Measurements from ENCODE around the gene ANKRD60.

Gene ANKRD60

DNA sequence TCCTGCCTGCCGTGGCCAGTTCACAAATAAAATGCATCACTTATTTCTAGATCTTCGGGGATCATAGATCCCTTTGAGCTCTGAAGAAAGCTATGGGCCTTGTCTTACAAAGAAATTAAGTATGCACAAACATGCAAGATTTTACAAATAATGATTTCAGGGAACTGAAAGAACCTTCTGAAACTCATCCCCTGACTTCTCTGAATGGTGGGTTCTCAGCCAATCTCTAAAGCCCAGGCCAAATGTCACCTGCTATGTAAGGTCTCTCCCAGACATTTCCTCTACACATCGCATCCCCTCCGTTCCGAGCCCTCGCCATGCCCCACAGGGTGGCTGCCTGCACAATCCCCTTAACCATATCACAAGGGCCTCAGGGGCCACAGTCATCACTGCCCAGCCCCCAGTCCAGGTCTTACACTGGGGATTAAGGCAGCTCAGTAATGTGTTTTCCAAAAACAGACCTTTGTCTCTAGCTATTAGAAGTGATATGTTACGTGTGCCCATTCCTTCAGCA is 16.1 kb upstream of the ANKRD60 start:
- no peak for DNase-seq

DNA sequence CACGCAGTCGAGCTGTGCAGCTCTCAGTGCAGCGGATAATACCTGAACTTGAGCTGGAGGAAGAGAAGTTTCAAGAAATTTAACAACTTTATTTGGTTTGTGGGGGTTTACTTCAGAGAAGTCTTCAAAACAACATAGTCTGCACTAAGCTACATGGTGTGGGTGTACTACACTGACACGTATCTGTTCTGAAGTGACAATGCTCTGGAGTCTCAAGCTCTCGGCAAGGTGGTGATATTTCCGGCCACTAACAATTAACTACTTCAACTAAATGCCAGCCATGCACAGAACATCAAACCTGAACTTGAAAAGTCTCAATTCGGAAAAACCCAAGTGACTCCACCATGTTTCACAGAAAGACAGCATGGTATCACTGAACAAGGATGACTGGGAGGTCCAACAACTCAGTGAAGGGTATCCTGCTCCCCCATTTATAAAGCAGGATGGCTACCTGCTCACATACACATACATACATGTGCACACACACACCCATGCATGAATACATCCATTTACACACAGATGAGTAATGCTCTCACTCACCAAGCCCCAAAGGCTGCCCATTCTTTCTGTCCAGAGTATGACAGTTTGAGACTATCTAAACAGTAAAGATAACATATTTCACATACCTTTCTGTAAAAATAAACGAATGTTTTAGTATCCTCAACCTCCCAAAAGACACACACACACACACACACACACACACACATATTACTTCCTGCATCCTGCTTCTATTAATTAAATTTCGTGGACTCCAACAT is 15.4 kb upstream of the ANKRD60 start:
- DNase-seq, result no peak

DNA sequence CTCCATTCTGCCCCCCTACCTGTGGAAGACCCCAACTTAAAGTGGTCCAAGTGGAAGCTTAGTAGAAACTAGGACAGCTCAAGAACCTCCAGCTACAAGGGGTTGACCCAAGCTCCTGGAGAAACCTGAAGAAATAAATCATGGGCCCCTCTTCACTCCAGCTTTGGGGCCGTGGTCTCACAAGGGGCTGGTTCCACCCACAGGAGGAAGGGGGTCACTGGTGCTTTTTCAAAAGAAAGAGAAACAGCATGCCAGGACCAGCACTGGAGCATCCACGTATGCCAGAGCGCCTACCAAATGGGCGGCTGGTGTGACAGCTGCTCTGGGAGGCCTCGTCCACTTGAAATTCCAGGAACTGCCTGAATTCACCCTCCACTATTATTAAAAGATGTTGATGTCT is 14.4 kb upstream of the ANKRD60 start:
- no peak for DNase-seq

- DNase-seq, result no peak
Measured at GRCh38 chr20:58241766-58242465, 13.5 kb upstream of the ANKRD60 start.

GRCh38 chr20:58240471-58240870 is 12.0 kb upstream of the ANKRD60 start:
- no peak for DNase-seq

DNA sequence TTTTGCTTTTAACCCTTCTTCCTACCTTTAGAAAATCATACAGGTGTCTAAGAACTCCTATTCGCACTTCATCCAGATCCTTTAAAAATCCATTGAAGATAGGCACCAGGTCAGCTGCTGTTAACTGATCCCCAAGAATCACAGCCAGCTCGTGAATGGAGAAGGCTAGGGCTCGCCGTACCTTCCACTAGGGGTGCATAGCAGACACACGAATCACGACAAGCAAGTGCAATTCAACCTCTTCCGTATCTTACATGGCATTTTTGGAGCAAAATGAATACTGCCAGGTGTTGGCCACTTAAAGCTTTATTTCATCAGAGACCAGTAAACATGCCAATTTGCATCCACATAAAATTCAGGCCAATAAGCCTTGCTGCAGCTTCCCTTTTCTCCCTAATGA is 10.8 kb upstream of the ANKRD60 start:
- DNase-seq, result no peak

DNA sequence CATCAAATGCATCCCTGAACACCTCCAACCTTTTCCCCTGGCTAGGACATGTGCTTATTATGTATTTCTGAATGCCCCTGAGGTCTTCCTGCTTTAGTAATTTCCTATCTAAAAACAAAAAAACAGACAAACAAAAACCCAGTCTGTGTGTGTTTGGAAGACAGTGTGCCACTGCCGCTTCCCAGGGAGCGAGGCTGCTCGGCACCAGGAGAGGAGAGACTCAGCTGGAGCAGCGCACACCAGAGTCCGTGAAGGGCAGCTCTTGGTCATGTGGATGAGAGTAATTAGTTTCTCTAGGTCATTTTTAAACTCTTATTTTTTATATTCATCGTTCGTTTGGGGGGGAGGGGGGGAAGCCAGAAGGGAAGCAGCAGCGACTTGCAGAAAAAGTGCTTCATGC is 10.0 kb upstream of the ANKRD60 start:
- no peak for DNase-seq

- no peak for DNase-seq
Measured at GRCh38 chr20:58237318-58238132, 9.1 kb upstream of the ANKRD60 start.

DNA sequence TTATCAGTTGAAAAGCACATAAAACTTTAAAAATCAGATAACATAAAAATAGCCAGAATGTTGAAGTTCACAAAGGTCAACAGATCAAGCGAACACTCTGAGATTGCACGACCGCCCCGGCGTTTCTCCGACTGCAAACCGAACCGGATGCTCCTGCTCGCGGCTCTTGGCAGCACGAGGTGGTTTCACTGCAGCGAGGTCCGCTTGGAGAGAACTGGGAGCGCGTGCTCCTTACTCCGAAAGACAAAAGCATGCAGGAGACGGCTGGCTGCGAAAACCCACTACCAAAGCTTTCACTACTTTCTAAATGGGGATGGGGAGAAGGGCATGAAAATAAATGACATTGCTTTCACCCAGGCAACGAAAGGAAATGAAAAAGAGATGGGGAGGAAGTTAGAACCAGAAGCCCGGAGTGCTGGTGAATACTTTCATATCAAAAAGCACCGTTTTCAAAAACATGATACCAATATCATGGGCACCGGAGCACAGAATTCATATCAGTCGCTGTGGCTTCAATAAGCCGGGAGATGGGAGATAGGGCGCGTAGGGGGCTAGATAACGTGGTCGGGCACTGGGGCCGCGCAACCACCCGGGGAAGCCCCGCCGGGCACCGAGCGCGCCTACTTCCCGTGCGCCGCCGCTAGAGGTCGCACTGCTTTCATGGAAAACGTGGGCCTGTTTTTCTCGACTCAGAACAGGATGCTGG is 8.3 kb upstream of the ANKRD60 start:
- peak; percentile 82 for DNase-seq

DNA sequence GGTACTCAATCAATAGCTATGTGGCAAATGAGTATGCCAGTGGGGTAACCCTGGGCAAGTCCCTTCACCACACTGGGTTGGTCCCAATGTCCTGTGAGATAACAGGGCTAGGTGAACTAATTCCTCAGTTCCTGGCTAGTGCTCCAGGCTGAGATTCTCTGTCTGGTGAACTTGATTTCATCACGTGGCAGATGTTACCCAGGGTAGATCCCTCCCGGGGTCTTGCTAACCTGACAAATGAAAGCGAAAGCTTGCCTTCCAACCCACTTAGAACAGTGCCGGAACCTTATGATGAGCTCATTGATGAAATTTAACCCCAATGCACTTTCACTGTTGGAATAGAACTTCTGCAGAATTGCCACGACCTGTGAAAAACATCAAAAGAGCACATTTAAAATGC is 6.6 kb upstream of the ANKRD60 start:
- DNase-seq, result no peak

DNA sequence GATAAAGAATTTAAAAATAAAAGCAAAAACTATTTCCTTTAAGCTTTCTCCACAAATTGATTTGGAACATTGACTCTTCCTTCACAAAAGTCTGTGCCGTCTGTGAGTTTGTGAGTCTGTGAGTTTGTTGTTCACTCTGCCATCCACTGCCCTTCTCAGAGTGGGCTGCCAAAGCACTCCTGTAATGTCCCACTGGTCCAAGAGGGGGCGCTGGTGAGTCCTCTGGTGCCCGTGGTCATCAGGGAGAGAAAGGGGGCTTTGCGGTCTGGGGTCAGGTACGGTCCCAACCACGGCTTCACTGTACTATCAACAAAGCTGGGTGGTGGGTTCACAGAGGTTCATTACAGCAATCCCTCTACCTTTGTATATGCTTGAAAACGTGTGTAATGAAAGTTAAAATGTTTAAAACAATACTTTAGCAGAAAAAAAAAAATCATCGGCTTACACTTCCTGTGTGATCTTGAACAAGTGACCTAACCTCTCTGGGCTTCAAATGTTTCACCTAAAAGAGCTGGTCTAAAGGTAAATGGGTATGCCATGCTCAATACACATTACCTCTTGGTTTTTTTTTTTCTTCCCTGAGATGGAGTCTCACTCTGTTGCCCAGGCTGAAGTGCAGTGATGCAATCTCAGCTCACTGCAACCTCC is 5.6 kb upstream of the ANKRD60 start:
- peak; percentile 55 for DNase-seq

DNA sequence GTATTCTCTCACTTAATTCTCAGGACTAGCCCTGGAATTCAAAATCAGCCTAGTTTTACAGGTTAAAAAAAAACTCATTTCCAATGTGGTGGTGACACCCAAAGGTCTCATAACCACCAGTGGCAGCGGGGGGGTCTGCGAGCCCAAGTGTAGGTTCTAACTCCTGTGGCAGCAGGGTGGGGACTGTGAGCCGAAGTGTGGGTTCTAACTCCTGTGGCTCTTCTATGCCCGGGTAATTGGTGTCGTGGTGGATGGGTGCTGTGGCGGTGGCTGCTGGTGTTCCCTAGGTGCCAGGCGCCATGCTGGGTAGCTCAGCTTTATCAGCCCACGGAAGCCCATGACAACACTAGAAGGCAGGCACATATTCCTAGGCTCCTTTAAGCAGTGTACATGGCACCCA is 4.9 kb upstream of the ANKRD60 start:
- no peak for DNase-seq

DNA sequence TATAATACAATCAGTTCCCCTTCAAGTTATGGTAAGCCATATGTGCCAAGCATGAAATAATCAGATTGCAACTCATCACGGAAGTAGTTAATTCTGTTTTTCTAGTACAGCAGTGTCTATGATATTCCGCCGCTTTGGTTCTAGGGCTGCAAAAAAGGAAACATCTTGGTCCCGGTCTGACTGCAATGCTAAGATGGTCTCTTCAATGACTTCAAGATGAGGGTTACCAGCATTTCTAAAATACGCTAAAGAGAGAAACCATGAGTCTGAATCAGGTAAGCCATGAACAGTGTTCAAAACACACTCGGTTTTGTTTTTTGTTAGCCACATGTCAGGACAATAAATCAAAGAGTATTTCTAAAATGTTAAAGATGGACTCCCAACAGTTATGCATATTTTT is 3.2 kb upstream of the ANKRD60 start:
- DNase-seq, result peak; percentile 80

GRCh38 chr20:58229198-58229798 is 845 bp upstream of the ANKRD60 start:
- peak; percentile 44 for DNase-seq

DNA sequence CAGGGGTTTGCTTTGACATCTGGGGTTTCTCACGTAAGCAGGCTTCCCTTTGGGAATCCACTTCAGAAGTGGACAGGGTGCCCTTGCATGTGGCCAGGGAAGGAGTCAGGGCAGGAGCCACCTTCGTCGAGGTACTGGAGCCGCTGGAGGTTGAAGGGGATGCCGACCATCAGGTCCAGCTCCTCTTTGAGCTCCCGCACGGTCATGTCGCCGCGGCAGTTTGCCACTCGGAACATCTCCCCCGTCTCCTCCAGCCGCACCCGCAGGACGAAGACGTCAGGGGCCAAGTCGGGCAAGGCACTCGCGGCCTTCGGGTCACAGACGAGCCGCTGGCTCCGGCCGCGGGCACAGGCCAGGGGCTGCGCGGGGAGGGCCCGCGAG is 360 bp downstream of the ANKRD60 start:
- no peak for DNase-seq

DNA sequence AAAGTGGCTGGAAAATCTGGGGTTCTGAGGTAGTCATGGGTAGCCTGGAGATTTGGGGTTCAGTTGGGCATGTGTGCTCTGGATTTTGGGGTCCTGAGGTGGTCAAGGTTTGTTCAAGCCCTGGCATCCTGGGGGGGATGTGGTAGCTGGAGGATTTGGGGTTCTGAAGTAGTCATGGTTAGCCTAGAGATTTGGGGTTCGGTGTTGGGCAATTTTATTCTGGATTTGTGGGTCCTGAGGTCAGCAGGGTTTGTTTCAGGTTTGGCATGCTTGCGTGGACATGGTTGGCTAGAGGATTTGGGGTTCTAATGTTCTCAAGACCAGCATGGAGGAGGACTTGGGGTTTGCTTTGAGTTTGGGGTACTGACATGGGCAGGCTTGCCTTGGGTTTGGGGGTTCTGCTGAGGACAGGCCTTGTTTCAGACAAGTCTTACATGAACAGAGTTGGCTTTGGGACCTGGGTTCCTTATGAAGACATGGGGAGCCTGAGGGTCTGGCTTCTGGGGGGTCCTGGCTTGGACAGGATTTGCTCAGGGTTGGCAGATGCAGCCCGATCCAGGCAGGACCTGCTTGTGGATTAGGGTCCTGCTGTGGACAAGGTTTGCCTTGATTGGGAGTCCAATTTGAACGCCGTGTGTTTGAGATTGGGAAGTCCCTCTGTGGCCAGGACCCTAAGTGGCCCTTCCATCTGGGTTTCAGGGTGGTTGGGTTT is 906 bp downstream of the ANKRD60 start:
- DNase-seq, result no peak

DNA sequence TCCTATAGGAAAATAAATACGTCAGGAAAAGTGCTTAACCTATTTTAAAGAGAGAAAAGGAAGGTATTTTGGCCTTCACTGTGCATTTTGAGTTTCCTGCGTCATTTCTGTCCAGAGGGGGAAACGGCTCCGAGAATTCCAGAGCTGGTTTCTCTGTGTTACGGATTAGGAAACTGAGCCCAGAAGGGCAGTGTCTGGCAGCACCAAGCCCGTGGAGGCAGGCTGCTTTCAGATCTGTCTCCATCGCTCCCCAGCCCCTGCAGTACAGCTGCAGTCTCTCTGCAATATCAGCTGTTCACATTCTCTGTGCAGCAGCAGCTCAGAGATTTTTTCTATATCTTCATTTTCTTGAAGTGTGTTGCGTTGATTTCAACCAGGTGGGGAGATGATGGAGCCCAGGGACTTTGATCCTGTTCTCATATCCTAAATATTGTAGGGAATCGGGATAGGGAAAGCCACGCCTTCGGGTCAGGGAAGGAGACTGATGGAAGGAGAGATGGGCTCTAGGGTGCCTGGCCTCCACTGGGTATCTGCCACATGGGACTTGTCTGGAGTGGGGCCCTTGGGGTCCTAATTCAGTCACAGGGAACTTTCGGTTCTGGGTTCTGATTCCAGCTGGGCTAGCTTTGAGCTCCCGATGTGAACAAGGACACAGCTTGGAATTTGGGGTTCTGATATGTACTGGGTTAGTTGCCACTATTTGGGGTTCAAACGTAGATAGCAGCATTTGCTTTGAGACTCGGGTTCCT is 2.8 kb downstream of the ANKRD60 start:
- peak; percentile 17 for DNase-seq

GRCh38 chr20:58224974-58225373 is 3.5 kb downstream of the ANKRD60 start:
- DNase-seq, result peak; percentile 21

GRCh38 chr20:58224097-58224496 is 4.4 kb downstream of the ANKRD60 start:
- DNase-seq, result no peak

- DNase-seq, result no peak
Measured at GRCh38 chr20:58223358-58223941, 5.0 kb downstream of the ANKRD60 start.
